GM23248 (cell line): ENCODE results near the gene LCMT2.

Source experiments
- EZH2 ChIP-seq: fragments of 200-600 bp; sonication (generic); IDR thresholded peaks from 2 replicates; pipeline ENCODE4 v1.6.1; 2018; ENCODE audit warnings: antibody characterized with exemption, mild to moderate bottlenecking; ENCODE audit not compliant: insufficient read depth, poor library complexity, severe bottlenecking
- EZH2phosphoT487 ChIP-seq: fragments of 200-600 bp; sonication (generic); IDR thresholded peaks from 2 replicates; pipeline ENCODE4 v1.6.1; 2018; ENCODE audit warnings: antibody characterized with exemption, moderate library complexity, mild to moderate bottlenecking, low read depth; ENCODE audit not compliant: insufficient read depth

DNA sequence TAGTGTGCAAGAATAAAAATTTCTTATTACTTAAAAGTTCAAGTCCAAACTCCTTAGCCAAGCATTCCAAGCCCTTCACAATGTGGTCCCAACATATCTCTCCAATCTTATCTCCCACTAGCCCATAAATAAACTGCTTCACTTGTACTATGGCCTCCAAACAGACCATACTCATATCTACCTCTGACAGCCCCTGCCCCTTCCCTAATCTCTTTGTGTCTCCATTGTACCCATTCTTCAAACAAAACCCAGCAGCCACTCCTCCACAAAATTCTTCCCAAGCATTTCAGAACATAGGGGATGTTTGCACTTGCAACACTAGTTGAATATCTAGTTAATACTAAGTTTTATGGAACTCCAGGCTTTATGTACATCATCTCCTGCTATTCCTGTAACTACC lies 30.5 kb downstream of the LCMT2 start:
- TF ChIP-seq EZH2 (no peak), EZH2phosphoT487 (no peak)
